GM21528 (cell line): ENCODE results near the gene PTPRD.

Source experiments
- ATAC-seq: cut with Tn5 transposase; IDR thresholded peaks from one replicate; pipeline ENCODE4 v1.9.1; 2021; ENCODE audit warnings: mild to moderate bottlenecking, moderate library complexity; ENCODE audit not compliant: unreplicated experiment, low FRiP score

Gene PTPRD

GRCh38 chr9:9917400-9917799, 695.4 kb downstream of the PTPRD start:
- no peak for ATAC-seq

DNA sequence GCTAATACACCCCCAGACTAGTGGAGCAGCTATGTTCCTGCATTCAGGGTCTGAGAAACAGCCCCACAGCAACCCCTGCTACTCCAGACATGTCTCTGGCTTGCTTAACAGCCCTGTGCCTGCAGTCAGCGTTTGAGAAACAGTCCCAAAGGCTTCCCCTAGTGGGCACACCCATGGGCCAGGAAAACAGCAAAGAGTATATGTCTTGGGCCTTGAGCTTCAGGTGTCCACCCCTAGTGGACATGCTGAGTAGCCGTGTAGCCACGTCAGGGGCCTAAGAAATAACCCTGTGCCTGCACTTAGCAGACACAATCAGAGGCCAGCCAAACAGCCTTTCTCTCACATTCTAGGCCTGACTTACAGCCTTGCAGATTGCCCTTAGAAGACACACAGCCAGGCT, 698.6 kb downstream of the PTPRD start:
- ATAC-seq = no peak

DNA sequence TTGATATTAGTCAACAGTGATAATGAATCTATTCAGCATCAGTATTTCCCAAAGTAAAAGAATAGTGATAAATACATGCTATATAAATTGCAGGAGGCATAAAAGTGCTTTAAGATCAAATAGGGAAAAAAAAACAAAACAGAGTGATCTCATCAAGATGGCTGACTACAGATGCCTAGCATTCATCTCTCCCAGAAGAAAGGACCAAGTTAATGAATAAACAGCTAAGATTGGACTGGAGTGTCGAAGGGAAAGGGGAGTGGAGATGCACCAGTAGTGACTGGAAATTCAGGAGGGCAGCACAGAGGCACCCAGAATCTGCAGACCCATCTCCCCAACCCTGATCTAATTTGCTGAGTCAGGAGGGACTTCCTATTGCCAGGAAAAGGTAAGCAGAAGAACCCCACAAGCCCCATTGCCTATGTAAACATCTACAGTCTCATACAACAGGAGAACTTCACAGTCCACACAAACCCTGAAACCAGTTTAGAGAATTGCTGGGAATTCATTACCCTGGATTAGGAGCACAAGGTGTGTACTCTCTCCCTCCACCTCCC, 699.4 kb downstream of the PTPRD start:
- ATAC-seq = no peak

DNA sequence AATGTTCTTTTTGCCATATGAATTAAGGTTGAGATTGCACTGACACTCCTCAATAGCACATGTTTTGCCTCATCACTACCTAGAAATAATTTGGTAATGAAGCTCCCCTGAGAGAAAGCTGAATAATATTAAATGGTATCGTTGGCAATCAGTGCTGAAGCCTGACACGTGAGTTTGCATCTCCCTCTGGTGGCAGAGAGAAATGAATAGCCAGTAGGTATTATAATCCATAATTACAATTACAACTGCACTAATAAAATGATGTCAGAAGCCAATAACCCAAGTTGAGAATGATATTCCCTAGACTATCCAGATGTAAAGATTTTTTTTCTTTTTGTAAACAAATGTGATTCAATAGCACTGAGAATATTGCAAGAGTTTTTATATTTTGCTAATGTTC, 700.3 kb downstream of the PTPRD start:
- ATAC-seq = no peak

- ATAC-seq = no peak
These were observed 707.1 kb downstream of the PTPRD start for GRCh38 chr9:9905736-9906135.

- ATAC-seq = no peak
These were observed 708.8 kb downstream of the PTPRD start for GRCh38 chr9:9904041-9904440.

- no peak for ATAC-seq
These were observed 711.2 kb downstream of the PTPRD start for GRCh38 chr9:9901624-9902023.

DNA sequence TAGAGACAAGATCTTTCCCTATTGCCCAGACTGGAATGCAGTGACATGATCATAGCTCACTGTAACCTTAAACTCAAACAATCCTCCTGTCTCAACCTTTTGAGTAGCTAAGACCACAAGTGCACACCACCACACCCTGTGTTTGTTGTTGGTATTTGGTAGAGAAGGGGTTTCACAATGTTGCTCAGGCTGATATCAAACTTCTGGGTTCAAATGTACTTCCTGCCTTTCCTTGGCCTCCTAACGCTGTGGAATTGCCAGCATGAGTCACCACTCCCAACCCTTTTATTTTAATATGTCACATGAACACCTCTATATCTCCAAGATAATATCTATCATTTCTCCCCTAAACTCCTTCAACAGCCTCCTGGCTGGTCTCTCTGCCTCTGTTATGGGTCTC, 719.0 kb downstream of the PTPRD start:
- ATAC-seq = no peak

DNA sequence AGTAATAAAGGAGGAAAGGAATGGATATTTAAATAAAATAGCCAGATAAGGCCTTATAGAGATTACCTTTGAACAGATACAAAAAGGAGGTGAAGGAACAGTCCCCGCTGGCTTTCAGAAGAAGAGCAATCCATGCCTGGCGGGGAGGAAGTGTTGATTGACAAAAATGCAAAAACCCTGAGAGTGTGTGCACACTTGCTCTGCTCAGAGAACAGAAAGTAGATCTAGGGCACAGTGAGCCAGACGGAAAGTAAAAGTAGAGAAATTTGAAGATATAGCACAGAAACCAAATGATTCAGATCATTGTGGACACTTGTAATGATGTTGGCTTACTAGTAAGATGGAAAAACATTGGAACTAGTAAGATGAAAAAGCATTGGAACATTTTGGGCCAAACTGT, 720.6 kb downstream of the PTPRD start:
- ATAC-seq = no peak

DNA sequence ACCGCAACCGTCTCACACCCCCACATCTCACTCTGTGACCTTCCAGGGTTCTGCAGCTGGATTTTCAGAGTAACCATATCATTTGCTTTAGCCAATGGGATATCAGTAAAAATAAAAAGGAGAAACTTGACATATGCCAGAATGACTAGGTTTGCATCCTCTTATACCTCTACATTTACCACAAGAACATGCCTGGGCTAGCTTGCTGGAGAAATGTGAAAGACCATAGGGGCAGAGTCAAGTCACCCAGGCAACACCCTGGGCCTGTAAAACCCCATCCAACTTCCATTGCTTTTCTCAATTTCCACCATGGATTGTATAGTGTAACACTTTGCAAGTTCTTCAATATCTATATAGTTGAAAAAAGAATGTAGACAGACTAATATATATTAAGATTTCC, 731.1 kb downstream of the PTPRD start:
- no peak for ATAC-seq

GRCh38 chr9:9874270-9874669, 738.5 kb downstream of the PTPRD start:
- no peak for ATAC-seq

DNA sequence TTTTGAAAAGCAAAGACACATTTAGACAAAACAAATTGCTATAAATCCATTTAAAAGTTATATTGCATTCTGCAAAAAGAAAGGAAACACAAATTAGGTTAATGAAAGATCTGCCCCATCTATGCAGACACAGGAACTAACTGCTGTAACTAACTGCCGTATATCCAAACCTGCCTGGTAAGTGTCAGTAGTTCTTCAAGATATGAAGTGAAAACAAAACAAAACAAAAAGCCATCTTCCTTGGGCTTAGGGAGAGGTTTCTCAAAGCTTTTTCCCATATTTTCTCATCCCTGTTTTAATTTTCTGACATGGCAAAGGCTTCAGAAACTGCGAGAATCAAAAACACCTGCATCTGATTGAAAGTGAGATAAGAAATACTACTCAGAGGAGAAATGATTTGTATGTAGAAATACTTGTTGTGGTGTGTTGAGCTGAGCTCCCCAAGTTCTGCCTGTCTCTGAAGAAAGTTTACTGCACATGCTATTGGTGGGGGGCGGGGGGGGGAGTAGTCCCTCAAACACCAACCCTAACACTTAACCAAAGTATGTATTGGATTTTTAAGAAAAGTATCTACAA, 750.5 kb downstream of the PTPRD start:
- no peak for ATAC-seq

- no peak for ATAC-seq
These were observed 757.4 kb downstream of the PTPRD start for GRCh38 chr9:9855177-9856078.

DNA sequence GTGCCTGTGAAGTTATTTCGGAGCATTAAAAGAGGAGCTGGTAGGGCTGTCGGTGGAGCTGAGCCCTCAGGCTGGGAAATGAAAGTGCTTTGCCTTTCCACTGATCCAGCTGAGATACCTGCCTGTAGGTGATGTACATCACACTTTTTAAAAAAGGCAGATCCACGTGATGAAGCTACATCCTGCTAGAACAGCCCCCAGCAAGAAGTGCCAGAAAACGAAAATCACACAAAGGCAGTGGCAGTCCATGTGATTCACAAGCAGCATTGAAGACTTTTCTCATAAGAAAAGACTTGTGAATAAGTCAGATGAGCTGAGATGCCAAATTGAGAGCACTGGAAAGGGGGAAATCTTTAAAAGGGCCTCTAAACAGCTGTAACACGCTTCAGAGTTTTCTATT, 765.1 kb downstream of the PTPRD start:
- ATAC-seq = no peak

DNA sequence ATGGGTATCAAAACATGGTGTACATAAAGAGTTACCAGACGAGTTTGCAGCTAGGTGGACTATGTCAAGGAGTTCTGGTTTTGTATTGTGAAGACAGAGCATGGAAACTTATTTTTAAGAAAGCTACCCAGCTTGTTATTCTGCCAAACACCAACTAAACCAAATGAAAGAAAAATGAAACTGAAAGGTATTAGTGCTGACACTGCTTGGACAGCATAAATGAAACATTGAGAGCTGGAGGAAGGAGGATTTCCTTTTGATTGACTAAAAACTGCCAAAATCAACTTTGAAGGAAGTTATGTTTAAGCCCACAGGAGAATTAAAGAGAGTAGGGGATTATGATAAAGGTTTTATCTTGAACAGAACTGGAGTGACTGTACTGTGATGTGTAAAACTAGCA, 766.2 kb downstream of the PTPRD start:
- peak; percentile 91 for ATAC-seq

DNA sequence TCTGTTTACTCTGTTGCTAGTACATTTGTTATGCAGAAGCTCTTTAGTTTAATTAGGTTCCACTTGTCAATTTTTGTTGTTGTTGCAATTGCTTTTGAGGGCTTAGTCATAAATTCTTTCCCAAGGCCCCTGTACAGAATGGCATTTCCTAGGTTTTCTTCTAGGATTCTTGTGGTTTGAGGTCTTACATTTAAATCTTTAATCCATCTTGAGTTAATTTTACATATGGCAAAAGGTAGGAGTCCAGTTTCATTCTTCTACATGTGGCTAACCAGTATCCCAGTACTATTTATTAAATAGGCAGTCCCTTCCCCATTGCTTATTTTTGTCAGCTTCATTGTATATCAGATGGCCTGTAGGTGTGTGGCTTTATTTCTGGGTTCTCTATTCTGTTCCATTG, 792.4 kb downstream of the PTPRD start:
- ATAC-seq = no peak

DNA sequence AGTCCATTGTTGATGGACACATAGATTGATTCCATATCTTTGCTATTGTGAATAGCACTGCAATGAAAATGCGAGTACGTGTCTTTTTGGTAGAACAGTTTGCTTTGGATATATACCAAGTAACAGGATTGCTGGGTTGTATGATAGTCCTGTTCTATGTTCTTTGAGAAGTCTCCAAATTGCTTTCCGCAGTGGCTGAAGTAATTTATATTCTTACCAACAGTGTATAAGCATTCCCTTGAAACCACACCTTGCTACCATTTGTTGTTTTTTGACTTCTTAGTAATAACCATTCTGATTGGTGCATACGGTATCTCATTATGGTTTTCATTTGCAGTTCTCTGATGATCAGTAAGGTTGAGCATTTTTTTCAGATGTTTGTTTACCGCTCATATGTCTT, 792.9 kb downstream of the PTPRD start:
- no peak for ATAC-seq

GRCh38 chr9:9817176-9817575, 795.6 kb downstream of the PTPRD start:
- ATAC-seq = peak; percentile 54

- ATAC-seq = no peak
These were observed 808.7 kb downstream of the PTPRD start for GRCh38 chr9:9804109-9804508.

- no peak for ATAC-seq
These were observed 813.5 kb downstream of the PTPRD start for GRCh38 chr9:9799287-9799686.

DNA sequence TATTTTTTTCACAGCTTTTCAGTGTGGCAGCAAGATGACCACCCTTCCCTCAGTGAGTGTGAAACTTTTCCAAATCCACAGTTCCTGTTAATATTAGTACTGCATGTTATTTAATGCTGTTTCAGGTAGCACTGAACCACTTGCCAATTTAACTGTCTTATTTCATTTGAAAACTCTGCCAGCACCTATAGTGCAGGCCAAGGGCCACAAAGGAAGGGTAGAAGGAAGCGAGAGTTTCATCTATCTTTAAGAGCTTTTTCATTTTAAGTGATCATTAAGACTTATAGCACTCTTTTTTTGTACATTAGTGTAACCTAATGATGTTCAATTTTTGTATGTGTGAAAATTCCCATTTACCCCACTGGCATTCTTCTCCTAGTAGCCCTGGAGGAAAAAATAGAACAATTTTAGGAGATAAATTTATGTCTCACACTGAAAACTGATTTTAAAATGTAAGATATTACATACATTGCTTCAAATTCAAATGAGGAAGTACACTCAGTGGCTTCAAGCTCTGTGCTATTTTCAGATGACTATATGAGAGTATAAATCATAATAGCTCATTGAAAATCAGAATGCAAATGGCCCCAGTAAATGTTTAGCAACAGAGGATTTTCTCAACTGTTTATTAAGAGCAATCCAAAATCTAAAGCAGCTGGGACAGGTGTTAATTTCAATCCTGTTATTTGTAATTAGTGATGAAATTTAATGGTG, 820.5 kb downstream of the PTPRD start:
- peak; percentile 77 for ATAC-seq
